Measurements from ENCODE around the gene HORMAD2.

DNA sequence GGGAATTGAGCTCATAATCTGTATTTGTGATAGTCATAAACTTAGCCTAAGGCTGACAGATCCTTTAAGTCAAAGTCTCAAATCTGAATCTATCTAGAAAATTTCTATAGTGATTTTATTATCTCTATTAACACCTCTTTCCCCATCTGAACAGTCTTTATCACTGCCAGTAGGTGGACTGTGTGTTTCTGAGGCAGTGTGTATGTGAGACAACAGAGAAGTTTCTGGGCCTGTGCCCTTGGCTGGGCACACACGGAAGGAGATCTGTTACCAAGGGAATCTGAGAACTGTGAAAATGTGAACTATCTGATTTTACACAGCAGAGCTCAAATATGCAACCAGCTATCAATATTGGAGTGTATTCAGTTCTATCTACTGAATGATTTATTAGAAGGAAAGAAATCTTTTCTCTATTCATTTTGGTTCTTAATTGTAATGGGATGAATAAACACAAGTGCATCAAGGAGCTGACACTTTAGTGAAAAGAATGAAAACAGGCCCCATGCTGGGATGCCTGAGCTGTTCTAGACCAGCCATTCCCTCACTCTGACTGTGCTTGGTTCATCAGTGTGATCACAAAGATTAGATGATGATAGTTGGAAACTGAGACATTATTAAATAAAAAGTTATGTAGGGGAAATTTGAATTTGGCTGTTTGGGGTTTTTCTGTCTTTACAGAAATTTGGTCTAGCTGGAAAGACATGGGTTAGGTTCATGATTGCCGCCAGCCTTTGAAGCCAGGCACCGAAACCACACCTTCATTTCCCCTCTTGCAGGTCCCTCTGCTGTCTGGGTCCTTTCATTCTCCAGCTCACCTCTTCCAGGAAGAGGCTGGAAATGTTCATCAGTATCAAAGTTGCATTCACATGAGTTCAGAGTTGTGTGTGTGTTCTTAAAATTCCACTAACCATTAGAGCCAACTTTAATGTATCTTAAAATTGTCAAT, 98.2 kb downstream of the HORMAD2 start:
- TF ChIP-seq CTCF (conservative IDR thresholded peaks at IDR 0.05; ENCODE audit: low read length), result peak; percentile 36; the same call in 1 of the 2 replicates
- no peak for TF ChIP-seq EZH2phosphoT487 (IDR thresholded peaks at IDR 0.05; ENCODE audit: borderline replicate concordance)
